Mesendoderm (in vitro differentiated cells): ENCODE data around the gene RASGEF1B.
A peak's percentile ranks its signal among the peaks of the same experiment; 100 is the strongest.

ENCODE experiments used
- DNase-seq: peaks from one replicate; pipeline ENCODE4 v3.0.0; 2013
- H2AK5ac ChIP-seq: 2 replicates; pipeline ENCODE4 v1.6.1; 2013; ENCODE audit warnings: low read length, inconsistent platforms
- H2BK120ac ChIP-seq: 2 replicates; pipeline ENCODE4 v1.6.1; 2013; ENCODE audit warnings: low read depth, mild to moderate bottlenecking, low read length, moderate library complexity, mixed read lengths
- H2BK15ac ChIP-seq: replicated peaks from 2 replicates; pipeline ENCODE4 v1.6.1; 2013; ENCODE audit warnings: low read depth, mild to moderate bottlenecking, moderate library complexity
- H2BK5ac ChIP-seq: 2 replicates; pipeline ENCODE4 v1.6.1; 2013; ENCODE audit warnings: low read length, inconsistent platforms
- H3K18ac ChIP-seq: 2 replicates; pipeline ENCODE4 v1.6.1; 2013; ENCODE audit warnings: mild to moderate bottlenecking, low read length, mixed read lengths
- H3K23ac ChIP-seq: one replicate; pipeline ENCODE4 v1.6.1; 2013; ENCODE audit warnings: low read length
- H3K27ac ChIP-seq: 2 replicates; pipeline ENCODE4 v1.5.1; 2013; ENCODE audit warnings: low read depth, mild to moderate bottlenecking, inconsistent platforms, low read length, moderate library complexity
- H3K27me3 ChIP-seq: 2 replicates; pipeline ENCODE4 v1.6.1; 2013; ENCODE audit warnings: low read length, control low read depth, mild to moderate bottlenecking, inconsistent platforms; ENCODE audit not compliant: insufficient read depth, poor library complexity
- H3K36me3 ChIP-seq: 2 replicates; pipeline ENCODE4 v1.6.1; 2013; ENCODE audit warnings: low read length, inconsistent platforms; ENCODE audit not compliant: control insufficient read depth, insufficient read depth
- H3K4ac ChIP-seq: one replicate; pipeline ENCODE4 v1.6.1; 2013; ENCODE audit warnings: low read depth, mild to moderate bottlenecking, low read length, moderate library complexity
- H3K4me1 ChIP-seq: 2 replicates; pipeline ENCODE4 v1.6.1; 2013; ENCODE audit warnings: low read depth, low read length, inconsistent platforms; ENCODE audit not compliant: control insufficient read depth
- H3K4me2 ChIP-seq: 2 replicates; pipeline ENCODE4 v1.6.1; 2013; ENCODE audit warnings: low read length
- H3K4me3 ChIP-seq: 2 replicates; pipeline ENCODE4 v1.5.1; 2013; ENCODE audit warnings: mild to moderate bottlenecking, low read length
- H3K56ac ChIP-seq: one replicate; pipeline ENCODE4 v1.6.1; 2013; ENCODE audit warnings: low read length
- H3K79me1 ChIP-seq: 2 replicates; pipeline ENCODE4 v1.6.1; 2013; ENCODE audit warnings: low read length, inconsistent platforms
- H3K79me2 ChIP-seq: 2 replicates; pipeline ENCODE4 v1.6.1; 2013; ENCODE audit warnings: mild to moderate bottlenecking, low read length; ENCODE audit not compliant: control insufficient read depth, insufficient read depth
- H3K9ac ChIP-seq: 2 replicates; pipeline ENCODE4 v1.6.1; 2013; ENCODE audit warnings: low read length, inconsistent platforms
- H4K5ac ChIP-seq: one replicate; pipeline ENCODE4 v1.6.1; 2013; ENCODE audit warnings: low read length
- H4K8ac ChIP-seq: one replicate; pipeline ENCODE4 v1.6.1; 2013; ENCODE audit warnings: low read depth, mild to moderate bottlenecking, control low read depth, low read length, moderate library complexity
- WGBS: extraction: QIAGEN DNeasy Blood & Tissue Kit; methylation state at CpG from one replicate; pipeline ENCODE4 v1.1.7; 2013; ENCODE audit warnings: low lambda C conversion rate, missing lambda C conversion rate; ENCODE audit not compliant: insufficient coverage; ENCODE audit errors: extremely low coverage; 5-methylcytosine and 5-hydroxymethylcytosine counted together

The RASGEF1B gene

GRCh38 chr4:81512757-81513501 is 41.2 kb upstream of the RASGEF1B start:
- H2BK5ac ChIP-seq, result no peak overlapping the region
- no peaks in the 10 kb centered on the region for H3K27me3 ChIP-seq
- H3K4me3 ChIP-seq, result no peak overlapping the region
- H4K8ac ChIP-seq, result no peak overlapping the region
- no peak for DNase-seq
- no peak overlapping the region for H2BK120ac ChIP-seq
- H3K4me1 ChIP-seq, result peaks cover 2% of the 10 kb centered on the region
- WGBS, result no CpG with 5 or more reads among the region's 4 CpGs
- H4K5ac ChIP-seq, result no peak overlapping the region
- peak overlapping the region; percentile 39 for H3K18ac ChIP-seq
- no peaks in the 10 kb centered on the region for H3K79me2 ChIP-seq
- no peak overlapping the region for H2BK15ac ChIP-seq
- no peak overlapping the region for H2AK5ac ChIP-seq
- no peak overlapping the region for H3K9ac ChIP-seq
- no peaks in the 10 kb centered on the region for H3K79me1 ChIP-seq
- no peak overlapping the region for H3K4me2 ChIP-seq
- no peak overlapping the region for H3K27ac ChIP-seq
- H3K56ac ChIP-seq, result no peak overlapping the region
- H3K23ac ChIP-seq, result no peak overlapping the region
- no peaks in the 10 kb centered on the region for H3K36me3 ChIP-seq
- no peak overlapping the region for H3K4ac ChIP-seq

GRCh38 chr4:81512001-81512756 is 40.5 kb upstream of the RASGEF1B start:
- H2AK5ac ChIP-seq, result no peak overlapping the region
- no peak overlapping the region for H3K27ac ChIP-seq
- no peaks in the 10 kb centered on the region for H3K36me3 ChIP-seq
- no peak overlapping the region for H2BK120ac ChIP-seq
- no peak for DNase-seq
- no peak overlapping the region for H2BK15ac ChIP-seq
- H3K79me2 ChIP-seq, result no peaks in the 10 kb centered on the region
- H4K8ac ChIP-seq, result no peak overlapping the region
- no peak overlapping the region for H3K56ac ChIP-seq
- H2BK5ac ChIP-seq, result no peak overlapping the region
- H3K27me3 ChIP-seq, result no peaks in the 10 kb centered on the region
- H3K4me3 ChIP-seq, result no peak overlapping the region
- no peak overlapping the region for H3K4ac ChIP-seq
- no peak overlapping the region for H3K9ac ChIP-seq
- no peak overlapping the region for H4K5ac ChIP-seq
- H3K4me2 ChIP-seq, result no peak overlapping the region
- H3K79me1 ChIP-seq, result no peaks in the 10 kb centered on the region
- H3K4me1 ChIP-seq, result peaks cover 2% of the 10 kb centered on the region
- peak overlapping the region; percentile 39 for H3K18ac ChIP-seq
- no peak overlapping the region for H3K23ac ChIP-seq
- no CpG with 5 or more reads among the region's 4 CpGs for WGBS

GRCh38 chr4:81510643-81511178 is 39.0 kb upstream of the RASGEF1B start:
- H3K4me3 ChIP-seq, result no peak overlapping the region
- no peak overlapping the region for H4K8ac ChIP-seq
- H3K18ac ChIP-seq, result no peak overlapping the region
- H2AK5ac ChIP-seq, result no peak overlapping the region
- H4K5ac ChIP-seq, result no peak overlapping the region
- H3K23ac ChIP-seq, result no peak overlapping the region
- no peaks in the 10 kb centered on the region for H3K79me2 ChIP-seq
- H3K9ac ChIP-seq, result no peak overlapping the region
- no peak overlapping the region for H3K27ac ChIP-seq
- H2BK5ac ChIP-seq, result no peak overlapping the region
- H3K56ac ChIP-seq, result no peak overlapping the region
- no peak overlapping the region for H3K4me2 ChIP-seq
- no peak overlapping the region for H3K4ac ChIP-seq
- H2BK120ac ChIP-seq, result no peak overlapping the region
- no peaks in the 10 kb centered on the region for H3K79me1 ChIP-seq
- H3K4me1 ChIP-seq, result peaks cover 2% of the 10 kb centered on the region
- H3K27me3 ChIP-seq, result no peaks in the 10 kb centered on the region
- H2BK15ac ChIP-seq, result peak overlapping the region; percentile 19
- no peak for DNase-seq
- WGBS, result no CpG with 5 or more reads among the region's 3 CpGs
- H3K36me3 ChIP-seq, result no peaks in the 10 kb centered on the region

GRCh38 chr4:81509822-81510221 is 38.1 kb upstream of the RASGEF1B start:
- Histone ChIP-seq H3K27me3 (no peaks in the 10 kb centered on the region), H3K27ac (no peak overlapping the region), H3K18ac (no peak overlapping the region), H3K4ac (peak overlapping the region; percentile 55), H3K4me1 (peaks cover 2% of the 10 kb centered on the region), H3K4me3 (no peak overlapping the region), H2AK5ac (no peak overlapping the region), H3K79me1 (no peaks in the 10 kb centered on the region), H4K8ac (no peak overlapping the region), H2BK120ac (no peak overlapping the region), H3K56ac (no peak overlapping the region), H3K23ac (no peak overlapping the region), H3K4me2 (no peak overlapping the region), H3K79me2 (no peaks in the 10 kb centered on the region), H2BK5ac (no peak overlapping the region), H2BK15ac (peak overlapping the region; percentile 57), H3K9ac (no peak overlapping the region), H3K36me3 (no peaks in the 10 kb centered on the region), H4K5ac (no peak overlapping the region)
- DNase-seq, result no peak
- WGBS, result no CpG with 5 or more reads among the region's 7 CpGs

GRCh38 chr4:81509191-81509590 is 37.5 kb upstream of the RASGEF1B start:
- Histone ChIP-seq H3K4me1 (peaks cover 2% of the 10 kb centered on the region), H3K4me2 (no peak overlapping the region), H3K56ac (no peak overlapping the region), H3K18ac (no peak overlapping the region), H3K36me3 (no peaks in the 10 kb centered on the region), H3K4me3 (no peak overlapping the region), H2BK5ac (no peak overlapping the region), H2BK120ac (no peak overlapping the region), H3K23ac (no peak overlapping the region), H3K27me3 (no peaks in the 10 kb centered on the region), H4K8ac (no peak overlapping the region), H3K79me2 (no peaks in the 10 kb centered on the region), H4K5ac (no peak overlapping the region), H3K79me1 (no peaks in the 10 kb centered on the region), H3K27ac (no peak overlapping the region), H2AK5ac (no peak overlapping the region), H3K9ac (no peak overlapping the region), H2BK15ac (no peak overlapping the region), H3K4ac (no peak overlapping the region)
- DNase-seq, result no peak
- no CpG with 5 or more reads among the region's 3 CpGs for WGBS
